ENCODE results near the gene IMPG2.

GRCh38 chr3:101256511-101256910 is 63.9 kb downstream of the IMPG2 start:
- TF ChIP-seq POLR2A (IDR thresholded peaks at IDR 0.05) (no peak), POLR2AphosphoS5 (IDR thresholded peaks at IDR 0.05) (no peak)

Data from upper lobe of left lung (tissue), 4 donors.